Thyroid gland (tissue), 4 donors: Measurements from ENCODE around the gene POLR3E.

ENCODE experiments used
- POLR2A ChIP-seq, 2 donors: fragments of 450-650 bp; IDR thresholded peaks; one replicate each; pipeline ENCODE4 v1.6.1; 2017; ENCODE audit warnings: antibody characterized with exemption in 2 of 2, mild to moderate bottlenecking in 2 of 2, moderate library complexity in 1 of 2
- TF ChIP-seq, protein P1 (sequence below), 6 experiments: fragments of 200-600 bp in 3 of 6; fragments of 450-650 bp in 3 of 6; sonication (generic) in 3 of 6; IDR thresholded peaks; one replicate each; pipeline ENCODE4 v1.5.1; 2016 to 2019; ENCODE audit warnings: antibody characterized with exemption in 6 of 6, mild to moderate bottlenecking in 2 of 6, inconsistent platforms in 1 of 6, moderate library complexity in 1 of 6

DNA sequence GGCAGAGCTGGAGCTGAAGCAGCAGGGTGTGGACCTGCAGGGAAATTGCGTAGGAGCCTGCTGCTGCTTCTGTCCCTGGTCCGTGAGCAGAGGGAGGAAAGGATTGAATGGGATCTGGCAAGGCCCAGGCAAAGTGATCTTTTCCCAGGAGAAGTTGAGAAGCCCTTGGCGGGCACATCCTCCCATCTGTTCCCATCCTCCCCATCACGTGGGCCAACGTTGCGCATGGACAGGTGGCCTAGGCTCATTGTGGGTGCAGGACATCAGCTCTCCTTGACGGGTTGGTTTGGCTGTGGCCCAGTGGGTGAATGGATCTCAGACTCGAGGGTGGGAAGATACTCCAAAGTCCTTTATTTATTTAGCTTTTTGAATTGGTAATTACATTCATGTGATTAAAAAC, 29.4 kb upstream of the POLR3E start:
- TF ChIP-seq, protein P1, sequence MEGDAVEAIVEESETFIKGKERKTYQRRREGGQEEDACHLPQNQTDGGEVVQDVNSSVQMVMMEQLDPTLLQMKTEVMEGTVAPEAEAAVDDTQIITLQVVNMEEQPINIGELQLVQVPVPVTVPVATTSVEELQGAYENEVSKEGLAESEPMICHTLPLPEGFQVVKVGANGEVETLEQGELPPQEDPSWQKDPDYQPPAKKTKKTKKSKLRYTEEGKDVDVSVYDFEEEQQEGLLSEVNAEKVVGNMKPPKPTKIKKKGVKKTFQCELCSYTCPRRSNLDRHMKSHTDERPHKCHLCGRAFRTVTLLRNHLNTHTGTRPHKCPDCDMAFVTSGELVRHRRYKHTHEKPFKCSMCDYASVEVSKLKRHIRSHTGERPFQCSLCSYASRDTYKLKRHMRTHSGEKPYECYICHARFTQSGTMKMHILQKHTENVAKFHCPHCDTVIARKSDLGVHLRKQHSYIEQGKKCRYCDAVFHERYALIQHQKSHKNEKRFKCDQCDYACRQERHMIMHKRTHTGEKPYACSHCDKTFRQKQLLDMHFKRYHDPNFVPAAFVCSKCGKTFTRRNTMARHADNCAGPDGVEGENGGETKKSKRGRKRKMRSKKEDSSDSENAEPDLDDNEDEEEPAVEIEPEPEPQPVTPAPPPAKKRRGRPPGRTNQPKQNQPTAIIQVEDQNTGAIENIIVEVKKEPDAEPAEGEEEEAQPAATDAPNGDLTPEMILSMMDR (IDR thresholded peaks at IDR 0.05): no peak
- TF ChIP-seq POLR2A (IDR thresholded peaks at IDR 0.05): no peak
